Peyer's patch (tissue), 4 donors: ENCODE measurements around the gene MAEA.

ENCODE experiments used
- POLR2A ChIP-seq, 2 donors: fragments of 450-650 bp; IDR thresholded peaks; one replicate each; pipeline ENCODE4 v1.5.1; 2017; ENCODE audit warnings: antibody characterized with exemption in 2 of 2, mild to moderate bottlenecking in 2 of 2, moderate library complexity in 2 of 2
- TF ChIP-seq, protein P1 (sequence below), 6 experiments: fragments of 450-650 bp in 4 of 6; fragments of 200-600 bp in 2 of 6; sonication (generic) in 1 of 6; IDR thresholded peaks; one replicate each; pipeline ENCODE4 v1.5.1; 2017 to 2019; ENCODE audit warnings: antibody characterized with exemption in 6 of 6, mild to moderate bottlenecking in 3 of 6, moderate library complexity in 1 of 6

DNA sequence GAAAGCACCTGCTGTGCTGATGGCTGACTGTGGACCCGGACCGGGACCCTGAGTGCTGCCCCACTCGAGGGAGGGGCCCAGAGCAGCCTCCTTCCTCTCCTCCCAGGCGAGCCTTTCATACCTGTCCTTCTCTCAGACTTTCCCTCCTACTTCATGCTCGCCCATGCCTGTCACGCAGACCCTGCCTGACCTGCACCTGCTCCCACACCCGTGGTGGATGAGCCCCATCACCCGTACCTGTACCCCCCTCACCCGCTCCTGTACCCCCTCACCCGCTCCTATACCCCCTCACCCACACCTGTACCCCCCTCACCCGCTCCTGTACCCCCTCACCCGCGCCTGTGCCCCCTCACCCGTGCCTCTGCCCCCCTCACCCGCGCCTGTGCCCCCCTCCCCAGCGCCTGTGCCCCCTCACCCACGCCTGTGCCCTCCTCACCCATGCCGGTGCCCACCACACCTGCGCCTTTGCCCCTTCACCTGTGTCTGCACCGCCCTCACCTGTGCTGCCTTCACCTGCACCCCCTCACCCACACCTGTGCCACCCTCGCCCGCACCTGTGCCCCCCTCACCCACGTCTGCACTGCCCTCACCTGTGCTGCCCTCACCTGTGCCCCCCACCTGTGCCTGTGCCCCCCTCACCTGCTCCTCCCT, 5.8 kb downstream of the MAEA start:
- TF ChIP-seq, protein P1, sequence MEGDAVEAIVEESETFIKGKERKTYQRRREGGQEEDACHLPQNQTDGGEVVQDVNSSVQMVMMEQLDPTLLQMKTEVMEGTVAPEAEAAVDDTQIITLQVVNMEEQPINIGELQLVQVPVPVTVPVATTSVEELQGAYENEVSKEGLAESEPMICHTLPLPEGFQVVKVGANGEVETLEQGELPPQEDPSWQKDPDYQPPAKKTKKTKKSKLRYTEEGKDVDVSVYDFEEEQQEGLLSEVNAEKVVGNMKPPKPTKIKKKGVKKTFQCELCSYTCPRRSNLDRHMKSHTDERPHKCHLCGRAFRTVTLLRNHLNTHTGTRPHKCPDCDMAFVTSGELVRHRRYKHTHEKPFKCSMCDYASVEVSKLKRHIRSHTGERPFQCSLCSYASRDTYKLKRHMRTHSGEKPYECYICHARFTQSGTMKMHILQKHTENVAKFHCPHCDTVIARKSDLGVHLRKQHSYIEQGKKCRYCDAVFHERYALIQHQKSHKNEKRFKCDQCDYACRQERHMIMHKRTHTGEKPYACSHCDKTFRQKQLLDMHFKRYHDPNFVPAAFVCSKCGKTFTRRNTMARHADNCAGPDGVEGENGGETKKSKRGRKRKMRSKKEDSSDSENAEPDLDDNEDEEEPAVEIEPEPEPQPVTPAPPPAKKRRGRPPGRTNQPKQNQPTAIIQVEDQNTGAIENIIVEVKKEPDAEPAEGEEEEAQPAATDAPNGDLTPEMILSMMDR (IDR thresholded peaks at IDR 0.05), result no peak
- TF ChIP-seq POLR2A (IDR thresholded peaks at IDR 0.05), result no peak
